ENCODE measurements around the gene POU3F4.

DNA sequence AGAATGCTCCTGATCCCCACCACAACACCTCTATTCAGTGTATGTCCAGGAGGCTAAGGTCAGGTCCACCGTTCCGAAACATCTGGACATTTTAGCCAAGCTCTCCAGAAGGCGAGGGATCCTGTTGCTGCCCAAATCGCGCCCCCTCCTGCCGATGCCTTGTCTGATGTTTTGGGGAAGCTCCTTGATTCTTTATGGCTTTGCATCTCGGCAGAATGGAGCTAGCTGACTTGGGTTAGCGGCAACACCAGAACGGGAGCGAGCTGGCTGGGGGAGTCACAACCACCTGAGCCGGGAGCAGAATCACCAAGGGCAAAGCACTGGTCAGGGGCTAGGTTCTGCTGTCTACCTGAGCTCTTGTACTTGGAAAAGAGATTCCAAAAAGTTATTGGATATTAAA lies 6.6 kb upstream of the POU3F4 start:
- TF ChIP-seq TOX (CRISPR knock-in tag; IDR thresholded peaks at IDR 0.05; ENCODE audit: borderline replicate concordance) (no peak), GLIS3 (CRISPR knock-in tag; IDR thresholded peaks at IDR 0.05) (no peak)
